TTC549 (cell line): ENCODE measurements around the gene CELF3.
"Not testable (repeated sequence)": the region's sequence is repeated elsewhere in the genome, so short reads cannot be mapped to it uniquely, and the experiment has no call there.

Experiments used
- FAIRE-seq: peaks from 2 replicates; lab custom pipeline; 2012; peaks lifted over from hg19 to GRCh38; lab: Jason Lieb, UNC

Gene CELF3

DNA sequence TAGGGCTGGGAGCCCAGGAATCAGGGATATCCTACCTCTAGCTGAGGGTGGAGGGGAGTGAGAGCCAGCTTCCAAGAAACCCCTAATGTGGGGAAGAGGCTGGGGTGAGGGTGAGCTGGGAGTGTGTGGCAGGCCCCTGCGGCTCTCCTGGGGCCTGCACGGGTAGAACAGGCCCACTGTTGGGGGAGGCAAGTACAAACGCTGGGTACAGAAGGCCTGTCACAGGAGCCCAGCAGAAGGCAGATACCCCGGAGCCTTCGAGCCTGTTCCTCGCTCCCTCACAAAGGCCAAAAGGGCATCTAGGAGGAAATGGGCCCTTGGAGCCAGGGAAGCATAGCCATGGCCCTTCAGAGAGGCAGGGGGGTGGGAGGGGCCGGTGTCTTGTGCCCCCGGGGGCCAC is 13.7 kb downstream of the CELF3 start:
- FAIRE-seq = no peak

DNA sequence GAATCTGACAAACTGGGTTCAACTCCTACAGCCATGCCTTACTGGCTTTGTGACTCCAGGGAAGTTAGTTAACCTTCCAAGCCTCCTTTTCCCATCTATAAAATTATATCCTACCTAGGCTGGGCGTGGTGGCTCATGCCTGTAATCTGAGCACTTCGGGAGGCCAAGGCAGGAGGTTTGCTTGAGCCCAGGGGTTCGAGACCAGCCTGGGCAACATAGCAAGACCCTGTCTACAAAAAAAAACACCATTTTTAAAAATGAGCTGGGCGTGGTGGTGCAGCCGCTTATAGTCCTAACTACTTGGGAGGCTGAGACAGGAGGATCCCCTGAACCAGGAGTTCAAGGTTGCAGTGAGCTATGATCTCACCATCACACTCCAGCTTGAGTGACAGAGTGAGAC is 15.1 kb downstream of the CELF3 start:
- no peak for FAIRE-seq

DNA sequence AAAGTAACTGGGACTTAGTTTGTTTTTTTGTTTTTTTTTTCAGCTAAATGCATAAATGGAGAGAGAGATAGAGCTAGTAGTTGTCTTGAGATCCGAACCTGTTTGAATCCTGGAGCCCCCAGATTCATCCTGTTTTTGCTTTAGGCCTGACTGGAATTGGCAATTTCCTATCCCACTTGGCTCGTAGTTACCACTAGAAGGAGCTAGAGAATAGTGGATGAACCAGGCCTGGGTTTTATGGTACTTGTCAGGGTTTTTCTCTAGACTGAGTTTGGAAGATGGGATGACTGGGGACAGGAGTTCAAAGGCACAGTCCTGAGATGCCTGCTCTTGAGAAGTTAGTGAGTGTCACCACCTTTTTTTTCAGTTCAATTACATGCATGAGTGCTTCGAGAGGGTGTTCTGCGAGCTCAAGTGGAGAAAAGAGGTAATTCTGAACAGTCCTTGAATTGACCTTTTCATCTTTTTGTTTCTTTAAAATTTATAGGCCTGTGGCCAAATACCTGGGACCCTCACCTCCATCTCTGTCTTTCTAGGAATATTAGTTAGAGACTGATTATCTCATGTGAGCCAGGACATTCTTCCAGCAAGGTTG is 23.4 kb downstream of the CELF3 start:
- FAIRE-seq = peak; percentile 90

DNA sequence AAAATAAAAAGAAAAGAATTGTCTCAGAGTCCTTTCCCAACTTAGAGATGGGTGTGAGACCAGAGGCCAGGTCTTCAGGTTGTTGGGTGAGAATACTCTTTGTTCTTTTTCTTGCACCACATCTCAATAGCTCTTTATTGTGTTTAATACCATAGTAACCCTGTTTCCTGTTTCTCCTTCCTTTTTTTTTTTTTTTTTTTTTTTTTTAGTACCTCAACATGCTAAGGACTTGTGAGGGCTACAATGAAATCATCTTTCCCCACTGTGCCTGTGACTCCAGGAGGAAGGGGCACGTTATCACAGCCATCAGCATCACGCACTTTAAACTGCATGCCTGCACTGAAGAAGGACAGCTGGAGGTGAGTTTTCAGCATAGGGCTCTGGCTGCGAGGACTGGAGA is 24.4 kb downstream of the CELF3 start:
- no peak for FAIRE-seq

DNA sequence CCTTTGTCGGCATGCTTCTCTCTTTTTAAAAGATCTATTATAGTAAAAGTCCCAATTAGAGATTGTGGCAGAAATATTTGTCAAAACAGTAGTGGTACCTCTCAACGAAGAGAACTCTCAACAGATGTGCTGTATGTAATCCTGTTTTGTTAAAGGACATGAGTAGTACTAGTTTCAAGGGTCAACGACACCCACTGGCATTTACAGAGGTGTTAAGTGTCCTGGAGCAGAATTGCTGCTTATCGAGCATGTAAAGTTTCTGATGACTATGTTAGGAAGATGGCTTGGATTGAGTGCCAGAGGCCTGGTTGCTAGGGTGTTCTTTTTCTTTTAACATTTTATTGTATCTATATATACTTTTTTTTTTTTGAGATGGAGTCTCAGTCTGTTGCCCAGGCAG is 27.1 kb downstream of the CELF3 start:
- no peak for FAIRE-seq

DNA sequence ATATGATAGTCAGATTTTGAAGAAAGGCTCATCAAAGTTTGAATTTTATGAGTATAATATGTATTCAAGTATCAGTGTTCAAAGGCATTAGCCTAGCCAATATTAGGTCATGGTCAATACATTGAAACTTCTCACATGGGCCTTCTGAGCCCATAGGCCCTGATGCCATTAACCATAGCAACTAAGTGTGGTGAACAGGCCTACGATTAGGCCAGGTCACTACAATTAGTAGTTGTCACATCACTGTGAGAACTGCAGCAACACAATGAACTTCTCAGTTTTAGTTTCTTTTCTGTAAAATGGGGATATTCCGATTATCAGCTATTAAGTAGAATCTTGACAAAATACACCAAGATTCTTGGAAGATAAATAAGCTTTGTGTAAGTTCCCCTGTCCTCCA is 30.0 kb downstream of the CELF3 start:
- FAIRE-seq = no peak

DNA sequence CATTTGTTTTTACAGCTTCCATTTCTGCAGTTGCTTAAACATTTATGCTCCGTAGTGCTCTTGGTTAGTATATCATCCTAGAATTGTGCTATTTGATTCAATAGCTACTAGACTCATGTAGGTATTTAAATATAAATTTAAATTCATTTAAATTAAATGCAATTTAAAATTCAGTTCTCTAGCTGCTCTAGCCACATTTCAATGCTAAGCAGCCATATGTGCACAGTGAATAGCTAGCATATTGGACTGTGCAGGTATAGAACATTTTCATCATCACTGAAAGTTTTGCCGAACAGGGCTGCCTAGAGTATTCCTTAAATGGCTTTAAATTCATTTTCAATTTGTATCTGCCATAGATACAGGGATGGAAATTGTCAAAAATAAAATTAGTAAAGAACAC is 32.5 kb downstream of the CELF3 start:
- FAIRE-seq = peak; percentile 29

DNA sequence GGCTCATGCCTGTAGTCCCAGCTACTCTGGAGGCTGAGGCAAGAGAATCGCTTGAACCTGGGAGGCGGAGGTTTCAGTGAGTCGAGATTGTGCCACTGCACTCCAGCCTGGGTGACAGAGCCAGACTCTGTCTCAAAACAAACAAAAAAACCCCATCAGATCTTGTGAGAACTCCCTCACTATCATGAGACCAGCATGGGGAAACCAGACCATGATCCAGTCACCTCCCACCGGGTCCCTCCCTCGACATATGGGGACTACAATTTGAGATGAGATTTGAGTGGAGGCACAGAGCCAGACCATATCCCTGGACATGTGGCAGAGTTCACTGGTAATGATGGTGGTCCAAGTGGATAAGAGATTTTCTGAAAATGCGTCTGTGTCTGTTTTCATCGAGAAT is 33.7 kb downstream of the CELF3 start:
- not testable (repeated sequence) for FAIRE-seq

DNA sequence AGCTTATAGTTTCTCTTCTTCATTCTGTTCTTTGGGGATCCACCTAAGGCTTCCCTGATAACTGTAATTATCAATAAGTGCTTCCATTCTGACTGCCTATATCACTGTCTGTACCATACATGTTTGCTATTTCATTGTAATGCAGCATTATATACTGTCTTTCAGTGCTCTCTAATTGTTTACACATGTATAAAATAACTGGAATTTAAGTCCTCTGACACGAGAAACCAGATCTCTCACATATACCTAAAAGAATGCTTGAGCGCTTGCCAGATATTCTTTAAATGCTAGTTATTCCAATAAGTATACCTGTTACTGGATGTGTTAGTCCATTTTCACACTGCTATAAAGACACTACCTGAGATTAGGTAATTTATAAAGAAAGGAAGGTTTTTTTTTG is 34.7 kb downstream of the CELF3 start:
- no peak for FAIRE-seq

DNA sequence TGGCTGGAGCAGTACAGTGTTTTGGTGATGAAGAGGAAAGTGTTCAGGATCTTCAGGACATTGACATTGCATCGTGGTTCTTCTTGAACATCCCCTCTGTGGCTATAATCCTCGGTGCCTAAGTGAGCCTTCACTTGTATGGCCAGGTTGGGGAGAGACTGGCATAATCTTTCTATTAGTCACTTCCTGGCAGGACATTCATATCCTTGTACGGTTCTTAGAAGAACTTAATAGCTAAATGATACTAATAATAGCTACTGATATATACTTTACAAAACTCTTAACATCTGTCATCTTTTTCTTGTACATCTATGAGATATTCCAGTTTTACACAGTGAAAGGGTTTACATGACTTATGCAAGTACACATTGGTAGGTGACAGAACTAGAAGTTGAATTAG is 35.8 kb downstream of the CELF3 start:
- peak; percentile 5 for FAIRE-seq

DNA sequence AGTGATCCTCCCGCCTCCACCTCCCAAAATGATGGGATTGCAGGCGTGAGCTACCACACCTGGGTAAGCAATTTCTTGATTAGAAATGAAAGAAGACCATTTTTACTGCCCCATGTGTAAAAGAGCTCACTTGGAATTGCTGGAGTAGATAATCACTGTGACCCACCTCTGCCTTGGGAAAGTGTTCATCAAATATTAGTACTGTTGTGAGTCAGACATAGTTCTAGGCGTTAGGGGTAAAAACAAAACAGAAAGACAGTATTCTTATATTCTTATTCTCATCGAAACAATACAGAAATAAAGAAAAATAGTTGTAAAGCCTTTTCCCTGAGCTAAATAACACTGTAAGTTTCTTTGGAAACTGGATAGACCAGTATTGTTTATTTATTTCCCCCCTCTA is 36.2 kb downstream of the CELF3 start:
- FAIRE-seq = no peak

DNA sequence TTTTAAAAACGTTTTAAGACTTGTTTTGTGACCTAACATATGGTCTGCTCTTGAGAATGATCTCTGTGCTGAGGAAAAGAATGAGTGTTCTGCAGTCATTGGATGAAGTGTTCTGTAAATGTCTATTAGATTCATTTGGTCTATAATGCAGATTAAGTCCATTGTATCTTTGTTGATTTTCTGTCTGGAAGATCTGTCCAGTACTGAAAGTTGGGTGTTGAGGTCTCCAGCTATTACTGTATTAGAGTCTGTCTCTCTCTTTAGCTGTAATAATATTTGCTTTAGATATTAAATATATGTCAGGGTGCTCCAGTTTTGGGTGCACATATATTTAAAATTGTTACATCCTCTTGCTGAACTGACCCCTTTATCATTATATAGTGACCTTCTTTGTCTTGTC is 43.2 kb downstream of the CELF3 start:
- FAIRE-seq = no peak

DNA sequence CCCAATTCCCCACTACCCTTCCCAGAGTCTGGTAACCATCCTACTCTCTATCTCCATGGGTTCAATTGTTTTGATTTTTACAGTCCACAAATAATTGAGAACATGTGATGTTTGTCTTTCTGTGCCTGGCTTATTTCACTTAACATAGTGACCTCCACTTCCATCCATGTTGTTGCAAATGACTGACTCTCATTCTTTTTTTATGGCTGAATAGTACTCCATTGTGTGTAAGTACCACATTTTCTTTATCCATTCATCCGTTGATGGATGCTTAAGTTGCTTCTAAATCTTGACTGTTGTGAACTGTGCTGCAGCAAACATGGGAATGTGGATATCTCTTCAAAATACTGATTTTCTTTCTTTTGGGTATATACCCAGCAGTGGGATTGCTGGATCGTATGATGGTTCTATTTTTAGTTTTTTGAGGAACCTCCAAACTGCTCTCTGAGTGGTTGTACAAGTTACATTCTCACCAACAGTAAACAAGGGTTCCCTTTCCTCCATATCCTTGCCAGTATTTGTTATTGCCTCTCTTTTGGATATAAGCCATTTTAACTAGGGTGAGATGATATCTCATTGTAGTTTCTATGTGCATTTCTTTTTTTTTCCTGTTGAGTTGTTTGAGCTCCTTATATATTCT is 46.4 kb downstream of the CELF3 start:
- not testable (repeated sequence) for FAIRE-seq

DNA sequence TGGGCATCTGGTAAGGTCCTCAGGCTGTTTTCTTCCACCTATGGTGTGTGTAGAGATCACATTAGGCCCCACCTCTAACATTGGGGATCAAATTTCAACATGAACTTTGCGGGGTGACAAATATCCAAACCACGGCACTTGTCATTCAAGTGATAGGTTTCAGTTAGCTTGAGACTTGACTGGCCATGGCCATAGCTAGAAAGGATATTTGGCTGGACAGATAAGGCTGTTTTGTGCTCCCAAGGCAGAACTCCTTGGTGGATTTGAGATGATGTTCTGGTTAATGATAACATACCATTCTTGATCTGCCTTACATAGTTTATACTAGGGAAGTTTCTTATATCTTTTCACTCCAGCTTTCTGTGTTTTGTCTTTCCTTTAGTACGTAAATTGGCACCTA is 48.5 kb downstream of the CELF3 start:
- no peak for FAIRE-seq

DNA sequence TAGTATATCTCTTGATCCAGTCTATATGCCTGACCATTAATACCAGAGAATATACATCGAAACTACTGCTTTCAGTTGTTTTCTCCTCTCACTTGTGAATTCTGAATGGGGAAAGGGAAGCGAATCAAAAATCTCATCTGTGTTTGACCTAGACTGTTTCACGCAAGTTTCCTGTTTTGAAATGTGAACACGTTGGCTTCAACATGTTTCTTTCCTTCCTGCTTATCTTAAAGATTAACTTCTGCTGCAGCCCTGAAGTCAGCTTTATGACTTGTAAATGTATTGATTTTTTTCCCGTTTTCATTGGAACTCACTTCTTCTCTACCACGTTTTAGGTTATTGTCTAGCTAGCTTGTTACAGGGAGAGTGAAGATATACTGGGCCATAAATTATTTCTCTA is 54.9 kb downstream of the CELF3 start:
- no peak for FAIRE-seq

DNA sequence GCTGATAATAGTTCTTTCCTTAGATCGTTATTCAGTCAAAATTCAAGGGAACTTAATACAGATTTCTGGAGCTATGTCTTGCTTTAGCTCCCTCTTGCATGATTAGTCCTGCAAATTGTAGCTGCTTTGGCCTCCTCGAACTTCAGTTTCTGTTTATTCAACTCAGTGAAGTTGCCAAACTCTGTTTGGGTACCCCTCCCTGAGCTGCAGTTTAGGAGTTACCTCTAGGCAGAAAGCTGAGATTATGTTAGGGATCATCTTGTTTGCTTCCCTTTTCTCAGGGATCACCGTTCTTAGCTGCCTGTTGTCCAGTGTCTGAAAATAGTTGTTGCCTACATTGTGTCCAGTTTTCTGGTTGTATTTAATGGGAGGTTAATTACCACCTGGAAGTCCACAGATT is 61.2 kb downstream of the CELF3 start:
- no peak for FAIRE-seq

DNA sequence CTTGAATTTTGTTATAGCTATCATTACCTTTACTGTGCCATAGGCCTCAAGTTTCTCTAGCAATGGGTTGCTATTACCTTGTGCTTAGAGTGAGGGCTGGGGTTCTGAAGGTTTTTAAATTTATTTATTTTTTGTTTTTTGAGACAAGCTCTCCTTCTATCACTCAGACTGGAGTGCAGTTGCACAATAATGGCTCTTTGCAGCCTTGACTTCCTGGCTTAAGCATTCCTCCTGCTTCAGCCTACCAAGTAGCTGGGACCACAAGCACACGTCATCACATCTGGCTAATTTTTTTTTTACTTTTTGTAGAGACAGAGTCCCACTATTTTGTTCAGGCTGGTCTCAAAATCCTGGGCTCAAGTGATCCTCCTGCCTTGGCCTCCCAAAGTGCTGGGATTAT is 63.2 kb downstream of the CELF3 start:
- FAIRE-seq = no peak
